ENCODE measurements around the gene SRPK2.

Gene SRPK2

GRCh38 chr7:105319578-105319977 is 69.1 kb downstream of the SRPK2 start:
- Histone ChIP-seq H3K79me2 (ENCODE audit: insufficient read depth, low read length) (peaks cover 96% of the 10 kb centered on the region), H3F3A (ENCODE audit: low read depth) (no peaks in the 10 kb centered on the region), H3K27me3 (ENCODE audit: insufficient read depth, low read length, poor library complexity, severe bottlenecking) (no peaks in the 10 kb centered on the region), H3K4me3 (ENCODE audit: low read length, poor library complexity, severe bottlenecking) (no peak overlapping the region), H2AFZ (ENCODE audit: low read length) (no peak overlapping the region), H3K4me2 (ENCODE audit: low read depth, low read length, poor library complexity, severe bottlenecking) (no peak overlapping the region), H4K20me1 (ENCODE audit: insufficient read depth, low read length, poor library complexity, severe bottlenecking) (peaks cover 17% of the 10 kb centered on the region), H3K9me3 (ENCODE audit: insufficient read depth, low read depth, low read length) (no peaks in the 10 kb centered on the region), H3K4me1 (ENCODE audit: insufficient read depth, low read length, poor library complexity, severe bottlenecking) (no peaks in the 10 kb centered on the region), H3K9ac (ENCODE audit: low read depth, low read length, poor library complexity, severe bottlenecking) (no peak overlapping the region), H3K36me3 (ENCODE audit: insufficient read depth, low read length) (peaks cover 8% of the 10 kb centered on the region; the same call in 1 of the 2 replicates), H3K9me2 (replicated peaks; ENCODE audit: low read depth, low read length) (no peaks in the 10 kb centered on the region)
- TF ChIP-seq EZH2phosphoT487 (IDR thresholded peaks at IDR 0.05; ENCODE audit: borderline replicate concordance) (no peak), CTCF (conservative IDR thresholded peaks at IDR 0.05; ENCODE audit: low read length) (no peak)

GRCh38 chr7:105316578-105317344 is 72.0 kb downstream of the SRPK2 start:
- no peak for TF ChIP-seq EZH2phosphoT487 (IDR thresholded peaks at IDR 0.05; ENCODE audit: borderline replicate concordance)
- TF ChIP-seq CTCF (conservative IDR thresholded peaks at IDR 0.05; ENCODE audit: low read length), result no peak
- no peak overlapping the region for H3K4me3 ChIP-seq (ENCODE audit: low read length, poor library complexity, severe bottlenecking)
- peaks cover 2% of the 10 kb centered on the region; the same call in 1 of the 2 replicates for H3K36me3 ChIP-seq (ENCODE audit: insufficient read depth, low read length)
- H3F3A ChIP-seq (ENCODE audit: low read depth), result no peaks in the 10 kb centered on the region
- no peak overlapping the region for H2AFZ ChIP-seq (ENCODE audit: low read length)
- no peaks in the 10 kb centered on the region for H3K9me2 ChIP-seq (replicated peaks; ENCODE audit: low read depth, low read length)
- H3K9me3 ChIP-seq (ENCODE audit: insufficient read depth, low read depth, low read length), result no peaks in the 10 kb centered on the region
- no peaks in the 10 kb centered on the region for H3K4me1 ChIP-seq (ENCODE audit: insufficient read depth, low read length, poor library complexity, severe bottlenecking)
- no peak overlapping the region for H3K4me2 ChIP-seq (ENCODE audit: low read depth, low read length, poor library complexity, severe bottlenecking)
- no peak overlapping the region for H3K9ac ChIP-seq (ENCODE audit: low read depth, low read length, poor library complexity, severe bottlenecking)
- peaks cover 94% of the 10 kb centered on the region for H3K79me2 ChIP-seq (ENCODE audit: insufficient read depth, low read length)
- H3K27me3 ChIP-seq (ENCODE audit: insufficient read depth, low read length, poor library complexity, severe bottlenecking), result no peaks in the 10 kb centered on the region
- peaks cover 12% of the 10 kb centered on the region for H4K20me1 ChIP-seq (ENCODE audit: insufficient read depth, low read length, poor library complexity, severe bottlenecking)

GRCh38 chr7:105315357-105315756 is 73.4 kb downstream of the SRPK2 start:
- H4K20me1 ChIP-seq (ENCODE audit: insufficient read depth, low read length, poor library complexity, severe bottlenecking), result peaks cover 9% of the 10 kb centered on the region
- H3K79me2 ChIP-seq (ENCODE audit: insufficient read depth, low read length), result peaks cover 94% of the 10 kb centered on the region

More at GRCh38 chr7:105315357-105315756, 73.4 kb downstream of the SRPK2 start:
- Histone ChIP-seq H3K36me3 (ENCODE audit: insufficient read depth, low read length) (no peaks in the 10 kb centered on the region), H3K9me3 (ENCODE audit: insufficient read depth, low read depth, low read length) (no peaks in the 10 kb centered on the region), H3K4me1 (ENCODE audit: insufficient read depth, low read length, poor library complexity, severe bottlenecking) (no peaks in the 10 kb centered on the region), H3K4me2 (ENCODE audit: low read depth, low read length, poor library complexity, severe bottlenecking) (no peak overlapping the region), H3K4me3 (ENCODE audit: low read length, poor library complexity, severe bottlenecking) (no peak overlapping the region), H3K27me3 (ENCODE audit: insufficient read depth, low read length, poor library complexity, severe bottlenecking) (no peaks in the 10 kb centered on the region), H3K9ac (ENCODE audit: low read depth, low read length, poor library complexity, severe bottlenecking) (no peak overlapping the region), H3K9me2 (replicated peaks; ENCODE audit: low read depth, low read length) (no peaks in the 10 kb centered on the region), H2AFZ (ENCODE audit: low read length) (no peak overlapping the region), H3F3A (ENCODE audit: low read depth) (no peaks in the 10 kb centered on the region)
- no peak for TF ChIP-seq CTCF (conservative IDR thresholded peaks at IDR 0.05; ENCODE audit: low read length)
- TF ChIP-seq EZH2phosphoT487 (IDR thresholded peaks at IDR 0.05; ENCODE audit: borderline replicate concordance), result no peak

Measured in Loucy (cell line).